Vein endothelial cell (primary cell): ENCODE results near the gene TET2. TPM values are rescaled to one million over a fixed set of nuclear protein-coding genes. Genes with fewer than 3 reads are reported as not detected.

Experiments used
- small RNA-seq: library from RNA; depleted of rRNA; stranded (forward); fragments of <200 nt; gene quantifications from one replicate; pipeline ENCODE3, GENCODE V24; 2012
- total RNA-seq: library from RNA; depleted of rRNA; stranded (reverse); fragments of >200 nt; gene quantifications from 2 replicates; pipeline ENCODE4 v1.2.3, GENCODE V29; 2012

Gene TET2
- total RNA-seq: 21.3 and 22.9 TPM in 2 replicates

DNA sequence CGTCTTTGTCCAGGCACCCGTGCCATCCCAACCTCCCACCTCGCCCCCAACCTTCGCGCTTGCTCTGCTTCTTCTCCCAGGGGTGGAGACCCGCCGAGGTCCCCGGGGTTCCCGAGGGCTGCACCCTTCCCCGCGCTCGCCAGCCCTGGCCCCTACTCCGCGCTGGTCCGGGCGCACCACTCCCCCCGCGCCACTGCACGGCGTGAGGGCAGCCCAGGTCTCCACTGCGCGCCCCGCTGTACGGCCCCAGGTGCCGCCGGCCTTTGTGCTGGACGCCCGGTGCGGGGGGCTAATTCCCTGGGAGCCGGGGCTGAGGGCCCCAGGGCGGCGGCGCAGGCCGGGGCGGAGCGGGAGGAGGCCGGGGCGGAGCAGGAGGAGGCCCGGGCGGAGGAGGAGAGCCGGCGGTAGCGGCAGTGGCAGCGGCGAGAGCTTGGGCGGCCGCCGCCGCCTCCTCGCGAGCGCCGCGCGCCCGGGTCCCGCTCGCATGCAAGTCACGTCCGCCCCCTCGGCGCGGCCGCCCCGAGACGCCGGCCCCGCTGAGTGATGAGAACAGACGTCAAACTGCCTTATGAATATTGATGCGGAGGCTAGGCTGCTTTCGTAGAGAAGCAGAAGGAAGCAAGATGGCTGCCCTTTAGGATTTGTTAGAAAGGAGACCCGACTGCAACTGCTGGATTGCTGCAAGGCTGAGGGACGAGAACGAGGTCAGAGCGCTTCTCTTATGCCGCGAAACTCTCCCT is at the start of gene TET2:
TSS of gene TET2 (plus strand) at position 601 of the 740 bp plus-strand sequence. CDS start 87,067 bp downstream, outside the sequence.

Small RNAs within 50 kb of the gene (small RNA-seq; reads per million reads assigned to genes)
- gene RF00322 (not detected), gene RN7SL89P (not detected)
